MM.1S (cell line): Measurements from ENCODE around the gene NR6A1.

ENCODE experiments used
- DNase-seq: peaks from one replicate; pipeline ENCODE4 v3.0.0-alpha.2; 2015
- H2AFZ ChIP-seq: fragments of 300-600 bp; sonication (generic); 2 replicates; pipeline ENCODE4 v1.6.0; 2016; ENCODE audit warnings: antibody characterized with exemption, low read length
- H3F3A ChIP-seq: fragments of 300-600 bp; sonication (generic); 2 replicates; pipeline ENCODE4 v1.6.1; 2016; ENCODE audit warnings: mild to moderate bottlenecking, antibody characterized with exemption, low read length, moderate library complexity, mixed read lengths; ENCODE audit not compliant: insufficient read depth
- H3K27ac ChIP-seq: fragments of 300-600 bp; sonication (generic); 2 replicates; pipeline ENCODE4 v1.5.1; 2016; ENCODE audit warnings: mild to moderate bottlenecking, low read length
- H3K27me3 ChIP-seq: fragments of 300-600 bp; sonication (generic); replicated peaks from 2 replicates; pipeline ENCODE4 v1.6.0; 2016; ENCODE audit warnings: low read length; ENCODE audit not compliant: insufficient read depth
- H3K36me3 ChIP-seq: fragments of 300-600 bp; sonication (generic); replicated peaks from 2 replicates; pipeline ENCODE4 v1.6.1; 2016; ENCODE audit warnings: mild to moderate bottlenecking, low read length, mixed read lengths; ENCODE audit not compliant: insufficient read depth
- H3K4me1 ChIP-seq: fragments of 300-600 bp; sonication (generic); 2 replicates; pipeline ENCODE4 v1.6.1; 2016; ENCODE audit warnings: low read length, mixed read lengths
- H3K4me2 ChIP-seq: fragments of 300-600 bp; sonication (generic); 2 replicates; pipeline ENCODE4 v1.6.0; 2016; ENCODE audit warnings: low read depth, low read length
- H3K4me3 ChIP-seq: fragments of 300-600 bp; sonication (generic); 2 replicates; pipeline ENCODE4 v1.5.1; 2016; ENCODE audit warnings: low read length, mixed read lengths
- H3K79me2 ChIP-seq: fragments of 300-600 bp; sonication (generic); 2 replicates; pipeline ENCODE4 v1.6.1; 2016; ENCODE audit warnings: mixed run types, low read length, mixed read lengths
- H3K9ac ChIP-seq: fragments of 300-600 bp; sonication (generic); 2 replicates; pipeline ENCODE4 v1.6.1; 2016; ENCODE audit warnings: low read length, mixed read lengths
- H3K9me2 ChIP-seq: fragments of 300-600 bp; sonication (generic); replicated peaks from 2 replicates; pipeline ENCODE4 v1.6.1; 2016; ENCODE audit warnings: mild to moderate bottlenecking, low read length, mixed read lengths; ENCODE audit not compliant: insufficient read depth
- H3K9me3 ChIP-seq: fragments of 300-600 bp; sonication (generic); replicated peaks from 2 replicates; pipeline ENCODE4 v1.6.1; 2016; ENCODE audit warnings: mild to moderate bottlenecking, low read length, mixed read lengths; ENCODE audit not compliant: insufficient read depth
- H4K20me1 ChIP-seq: fragments of 300-600 bp; sonication (generic); 2 replicates; pipeline ENCODE4 v1.6.1; 2016; ENCODE audit warnings: mild to moderate bottlenecking, low read length, moderate library complexity, mixed read lengths; ENCODE audit not compliant: insufficient read depth
- EZH2 ChIP-seq: fragments of 300-600 bp; sonication (generic); optimal IDR thresholded peaks from 2 replicates; pipeline ENCODE3; 2017; ENCODE audit warnings: low read depth, mild to moderate bottlenecking, antibody characterized with exemption, low read length, mixed read lengths
- EZH2phosphoT487 ChIP-seq: fragments of 300-600 bp; sonication (generic); IDR thresholded peaks from 2 replicates; pipeline ENCODE4 v1.6.1; 2018; ENCODE audit warnings: antibody characterized with exemption, low read length
- TF ChIP-seq, protein P1 (sequence below): fragments of 300-600 bp; sonication (generic); IDR thresholded peaks from 2 replicates; pipeline ENCODE4 v1.5.1; 2016; ENCODE audit warnings: antibody characterized with exemption, low read length, mixed read lengths

The NR6A1 gene

DNA sequence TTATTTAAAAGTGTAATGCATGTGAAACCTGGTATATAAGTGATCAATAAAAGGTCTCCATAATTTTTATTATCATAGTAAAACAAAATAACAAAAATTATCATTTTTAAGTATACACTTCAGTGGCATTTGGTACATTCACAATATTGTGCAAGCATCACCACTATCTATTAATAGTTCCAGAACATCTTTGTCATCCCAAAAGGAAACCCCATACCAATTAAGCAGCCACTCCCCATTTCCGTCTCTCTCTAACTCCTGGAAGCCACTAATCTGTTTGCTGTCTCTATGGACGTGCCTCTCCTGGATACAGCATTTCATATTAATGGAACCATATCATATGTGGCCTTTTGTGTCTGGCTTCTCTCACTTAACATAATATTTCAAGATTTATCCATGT lies 13.4 kb upstream of the NR6A1 start:
- no peak overlapping the region for H3K9ac ChIP-seq
- H2AFZ ChIP-seq, result no peak overlapping the region
- 0 out of 2 replicates have a peak, but pooled peaks cover under 1% of the 10 kb centered on the region for H3K27me3 ChIP-seq
- H4K20me1 ChIP-seq, result no peaks in the 10 kb centered on the region
- no peak for DNase-seq
- no peaks in the 10 kb centered on the region for H3F3A ChIP-seq
- no peaks in the 10 kb centered on the region for H3K4me1 ChIP-seq
- no peak overlapping the region for H3K27ac ChIP-seq
- TF ChIP-seq EZH2phosphoT487, result no peak
- TF ChIP-seq EZH2, result no peak
- TF ChIP-seq, protein P1, sequence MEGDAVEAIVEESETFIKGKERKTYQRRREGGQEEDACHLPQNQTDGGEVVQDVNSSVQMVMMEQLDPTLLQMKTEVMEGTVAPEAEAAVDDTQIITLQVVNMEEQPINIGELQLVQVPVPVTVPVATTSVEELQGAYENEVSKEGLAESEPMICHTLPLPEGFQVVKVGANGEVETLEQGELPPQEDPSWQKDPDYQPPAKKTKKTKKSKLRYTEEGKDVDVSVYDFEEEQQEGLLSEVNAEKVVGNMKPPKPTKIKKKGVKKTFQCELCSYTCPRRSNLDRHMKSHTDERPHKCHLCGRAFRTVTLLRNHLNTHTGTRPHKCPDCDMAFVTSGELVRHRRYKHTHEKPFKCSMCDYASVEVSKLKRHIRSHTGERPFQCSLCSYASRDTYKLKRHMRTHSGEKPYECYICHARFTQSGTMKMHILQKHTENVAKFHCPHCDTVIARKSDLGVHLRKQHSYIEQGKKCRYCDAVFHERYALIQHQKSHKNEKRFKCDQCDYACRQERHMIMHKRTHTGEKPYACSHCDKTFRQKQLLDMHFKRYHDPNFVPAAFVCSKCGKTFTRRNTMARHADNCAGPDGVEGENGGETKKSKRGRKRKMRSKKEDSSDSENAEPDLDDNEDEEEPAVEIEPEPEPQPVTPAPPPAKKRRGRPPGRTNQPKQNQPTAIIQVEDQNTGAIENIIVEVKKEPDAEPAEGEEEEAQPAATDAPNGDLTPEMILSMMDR, result no peak
- H3K9me2 ChIP-seq, result no peaks in the 10 kb centered on the region
- H3K79me2 ChIP-seq, result no peaks in the 10 kb centered on the region
- no peaks in the 10 kb centered on the region for H3K36me3 ChIP-seq
- no peaks in the 10 kb centered on the region for H3K9me3 ChIP-seq
- no peak overlapping the region for H3K4me2 ChIP-seq
- H3K4me3 ChIP-seq, result no peak overlapping the region

DNA sequence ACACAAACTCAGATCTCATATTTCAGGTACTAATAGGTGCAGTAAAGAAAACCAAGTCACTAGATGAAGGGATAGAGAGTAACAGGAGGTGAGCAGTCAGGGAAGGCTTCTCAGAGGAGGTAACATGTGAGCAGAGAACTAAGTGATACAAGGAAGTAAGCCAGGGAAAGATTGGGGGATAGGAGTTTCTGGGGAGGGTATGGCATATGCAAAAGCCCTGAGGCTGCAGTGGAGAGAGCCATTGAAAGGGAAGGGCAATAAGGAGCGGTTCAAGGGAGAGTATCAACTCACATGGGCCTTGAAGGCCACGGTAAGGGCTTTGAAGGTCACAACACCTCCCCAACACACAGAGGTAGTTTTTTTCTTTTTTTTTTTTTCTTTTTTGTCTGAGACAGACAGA lies 12.7 kb upstream of the NR6A1 start:
- Histone ChIP-seq H3K27me3 (peaks cover 1% of the 10 kb centered on the region; the same call in 1 of the 2 replicates), H4K20me1 (no peaks in the 10 kb centered on the region), H3K79me2 (no peaks in the 10 kb centered on the region), H3F3A (no peaks in the 10 kb centered on the region), H3K27ac (no peak overlapping the region), H3K4me3 (no peak overlapping the region), H3K4me2 (no peak overlapping the region), H3K4me1 (no peaks in the 10 kb centered on the region), H3K9me2 (no peaks in the 10 kb centered on the region), H3K9me3 (no peaks in the 10 kb centered on the region), H2AFZ (no peak overlapping the region), H3K9ac (no peak overlapping the region), H3K36me3 (no peaks in the 10 kb centered on the region)
- TF ChIP-seq EZH2phosphoT487, result no peak
- TF ChIP-seq EZH2, result no peak
- TF ChIP-seq, protein P1, result no peak
- no peak for DNase-seq

DNA sequence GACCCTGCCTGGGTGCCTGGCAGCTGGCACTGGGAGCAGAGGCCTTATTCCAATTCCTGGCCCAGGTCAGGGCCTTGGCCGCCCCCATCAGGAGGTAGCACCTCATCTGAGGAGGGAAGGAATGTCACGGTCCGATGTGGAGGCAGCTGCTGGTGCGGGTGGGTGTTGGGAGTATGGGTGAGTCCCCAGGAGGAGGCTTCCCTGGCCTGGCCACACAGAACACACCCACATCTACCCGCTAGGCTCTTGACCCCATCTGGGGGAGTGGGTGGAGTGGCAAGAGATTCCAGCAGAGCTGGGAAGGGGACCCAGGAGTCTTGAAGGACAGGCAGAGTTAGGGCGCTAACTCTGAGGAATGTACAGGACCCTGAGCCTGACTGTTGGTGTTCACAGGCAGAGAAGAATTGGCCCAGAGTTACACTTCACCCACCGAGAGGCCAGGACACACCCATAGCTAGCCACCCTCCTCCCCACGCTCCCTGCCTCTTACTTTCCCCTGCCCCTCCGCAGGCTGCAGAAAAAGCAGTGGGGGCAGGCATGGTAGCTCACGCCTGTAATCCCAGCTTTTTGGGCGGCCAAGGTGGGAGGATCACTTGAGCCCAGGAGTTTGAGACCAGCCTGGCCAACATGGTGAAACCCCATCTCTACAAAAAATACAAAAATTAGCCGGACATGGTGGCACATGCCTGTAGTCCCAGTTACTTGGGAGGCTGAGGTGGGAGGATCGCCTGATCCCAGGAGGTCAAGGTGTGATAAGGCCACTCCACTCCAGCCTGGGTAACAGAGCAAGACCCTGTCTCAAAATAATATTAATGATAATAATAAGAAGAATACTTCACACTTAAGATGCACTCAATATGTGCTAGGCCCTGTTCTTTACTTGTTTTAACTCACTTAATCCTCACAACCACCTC lies 11.8 kb upstream of the NR6A1 start:
- Histone ChIP-seq H2AFZ (no peak overlapping the region), H3K4me3 (no peak overlapping the region), H3K4me2 (no peak overlapping the region), H3K4me1 (no peaks in the 10 kb centered on the region), H3K27me3 (peaks cover 3% of the 10 kb centered on the region; the same call in 1 of the 2 replicates), H4K20me1 (no peaks in the 10 kb centered on the region), H3K9me2 (no peaks in the 10 kb centered on the region), H3K9ac (no peak overlapping the region), H3F3A (no peaks in the 10 kb centered on the region), H3K9me3 (no peaks in the 10 kb centered on the region), H3K36me3 (no peaks in the 10 kb centered on the region), H3K79me2 (no peaks in the 10 kb centered on the region), H3K27ac (no peak overlapping the region)
- TF ChIP-seq, protein P1, result no peak
- DNase-seq, result no peak
